GM19463 (cell line): ENCODE results near the gene PSPC1.

Experiments used
- ATAC-seq: cut with Tn5 transposase; IDR thresholded peaks from one replicate; pipeline ENCODE4 v1.9.1; 2021; ENCODE audit warnings: mild to moderate bottlenecking, moderate library complexity; ENCODE audit not compliant: unreplicated experiment

Gene PSPC1

GRCh38 chr13:19676168-19676567 lies 106.6 kb downstream of the PSPC1 start:
- ATAC-seq, result no peak

- no peak for ATAC-seq
Measured at GRCh38 chr13:19674898-19675297, 107.8 kb downstream of the PSPC1 start.

- ATAC-seq, result no peak
Measured at GRCh38 chr13:19673473-19674430, 109.0 kb downstream of the PSPC1 start.

- ATAC-seq, result no peak
Measured at GRCh38 chr13:19672990-19673389, 109.8 kb downstream of the PSPC1 start.

GRCh38 chr13:19670147-19670546 lies 112.6 kb downstream of the PSPC1 start:
- no peak for ATAC-seq

GRCh38 chr13:19668778-19669177 lies 114.0 kb downstream of the PSPC1 start:
- ATAC-seq, result no peak

- no peak for ATAC-seq
Measured at GRCh38 chr13:19665427-19665859, 117.3 kb downstream of the PSPC1 start.

- no peak for ATAC-seq
Measured at GRCh38 chr13:19664481-19665230, 118.1 kb downstream of the PSPC1 start.

GRCh38 chr13:19663416-19663979 lies 119.2 kb downstream of the PSPC1 start:
- no peak for ATAC-seq

- ATAC-seq, result no peak
Measured at GRCh38 chr13:19661561-19661960, 121.2 kb downstream of the PSPC1 start.

GRCh38 chr13:19661126-19661525 lies 121.6 kb downstream of the PSPC1 start:
- no peak for ATAC-seq

- ATAC-seq, result no peak
Measured at GRCh38 chr13:19658831-19659230, 123.9 kb downstream of the PSPC1 start.

- ATAC-seq, result no peak
Measured at GRCh38 chr13:19657872-19658591, 124.7 kb downstream of the PSPC1 start.
